RWPE2 (cell line): ENCODE data around the gene DZIP1.

Experiments used
- ATAC-seq: fragments of 200-7000 bp; cut with Tn5 transposase; 3 replicates; pipeline ENCODE4 v1.9.1; 2021; ENCODE audit warnings: low read depth
- DNase-seq: peaks from one replicate; pipeline ENCODE4 v3.0.0-alpha.2; 2020; ENCODE audit warnings: low spot score
- H3K27ac ChIP-seq: fragments of 450-650 bp; 2 replicates; pipeline ENCODE4 v1.5.1; 2017; ENCODE audit warnings: mild to moderate bottlenecking; ENCODE audit not compliant: poor library complexity, severe bottlenecking
- H3K27me3 ChIP-seq: fragments of 250-450 bp; sonication (Bioruptor Pico); 2 replicates; pipeline ENCODE4 v1.5.1; 2021; ENCODE audit warnings: mild to moderate bottlenecking, moderate library complexity; ENCODE audit not compliant: insufficient read depth, poor library complexity, severe bottlenecking
- H3K36me3 ChIP-seq: fragments of 250-450 bp; sonication (Bioruptor Pico); 2 replicates; pipeline ENCODE4 v1.5.1; 2020; ENCODE audit warnings: low read depth, mild to moderate bottlenecking, moderate library complexity
- H3K4me1 ChIP-seq: fragments of 250-450 bp; sonication (Bioruptor Pico); 2 replicates; pipeline ENCODE4 v1.5.1; 2021; ENCODE audit warnings: mild to moderate bottlenecking, moderate library complexity; ENCODE audit not compliant: insufficient read depth, poor library complexity, severe bottlenecking
- H3K4me3 ChIP-seq: fragments of 250-450 bp; sonication (Bioruptor Pico); 2 replicates; pipeline ENCODE4 v1.5.1; 2021; ENCODE audit warnings: mild to moderate bottlenecking, moderate library complexity; ENCODE audit not compliant: severe bottlenecking
- H3K9me3 ChIP-seq: fragments of 250-450 bp; sonication (Bioruptor Pico); 2 replicates; pipeline ENCODE4 v1.5.1; 2021; ENCODE audit warnings: mild to moderate bottlenecking, moderate library complexity; ENCODE audit not compliant: severe bottlenecking
- TF ChIP-seq, protein P1 (sequence below): fragments of 450-650 bp; IDR thresholded peaks from one replicate; pipeline ENCODE4 v1.5.1; 2017; ENCODE audit warnings: mild to moderate bottlenecking, moderate library complexity; ENCODE audit not compliant: poor library complexity, severe bottlenecking

The DZIP1 gene

DNA sequence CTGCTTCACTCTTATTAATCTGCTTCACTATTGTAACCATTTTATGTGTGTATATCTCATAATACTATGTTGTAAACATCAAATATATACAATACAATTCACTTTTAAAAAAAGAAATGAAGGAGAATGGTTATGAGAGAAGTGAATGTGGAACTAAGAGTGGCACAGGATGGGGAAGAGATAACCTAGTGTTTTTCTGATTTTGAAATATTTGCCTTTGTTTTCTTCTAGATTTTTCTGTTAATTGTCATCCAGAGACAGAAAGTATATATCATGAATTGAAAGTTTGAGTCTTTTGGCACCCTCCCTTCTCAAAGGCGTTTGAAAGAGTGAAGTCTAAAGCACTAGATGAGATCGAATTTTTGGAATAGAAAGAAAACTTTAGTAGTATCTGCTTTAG is 35.2 kb upstream of the DZIP1 start:
- Histone ChIP-seq H3K4me1 (peaks cover 2% of the 10 kb centered on the region), H3K9me3 (no peaks in the 10 kb centered on the region), H3K4me3 (no peak overlapping the region), H3K36me3 (peaks cover 20% of the 10 kb centered on the region), H3K27me3 (no peaks in the 10 kb centered on the region), H3K27ac (no peak overlapping the region)
- DNase-seq: no peak
- ATAC-seq: no peak
- TF ChIP-seq, protein P1, sequence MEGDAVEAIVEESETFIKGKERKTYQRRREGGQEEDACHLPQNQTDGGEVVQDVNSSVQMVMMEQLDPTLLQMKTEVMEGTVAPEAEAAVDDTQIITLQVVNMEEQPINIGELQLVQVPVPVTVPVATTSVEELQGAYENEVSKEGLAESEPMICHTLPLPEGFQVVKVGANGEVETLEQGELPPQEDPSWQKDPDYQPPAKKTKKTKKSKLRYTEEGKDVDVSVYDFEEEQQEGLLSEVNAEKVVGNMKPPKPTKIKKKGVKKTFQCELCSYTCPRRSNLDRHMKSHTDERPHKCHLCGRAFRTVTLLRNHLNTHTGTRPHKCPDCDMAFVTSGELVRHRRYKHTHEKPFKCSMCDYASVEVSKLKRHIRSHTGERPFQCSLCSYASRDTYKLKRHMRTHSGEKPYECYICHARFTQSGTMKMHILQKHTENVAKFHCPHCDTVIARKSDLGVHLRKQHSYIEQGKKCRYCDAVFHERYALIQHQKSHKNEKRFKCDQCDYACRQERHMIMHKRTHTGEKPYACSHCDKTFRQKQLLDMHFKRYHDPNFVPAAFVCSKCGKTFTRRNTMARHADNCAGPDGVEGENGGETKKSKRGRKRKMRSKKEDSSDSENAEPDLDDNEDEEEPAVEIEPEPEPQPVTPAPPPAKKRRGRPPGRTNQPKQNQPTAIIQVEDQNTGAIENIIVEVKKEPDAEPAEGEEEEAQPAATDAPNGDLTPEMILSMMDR: no peak

DNA sequence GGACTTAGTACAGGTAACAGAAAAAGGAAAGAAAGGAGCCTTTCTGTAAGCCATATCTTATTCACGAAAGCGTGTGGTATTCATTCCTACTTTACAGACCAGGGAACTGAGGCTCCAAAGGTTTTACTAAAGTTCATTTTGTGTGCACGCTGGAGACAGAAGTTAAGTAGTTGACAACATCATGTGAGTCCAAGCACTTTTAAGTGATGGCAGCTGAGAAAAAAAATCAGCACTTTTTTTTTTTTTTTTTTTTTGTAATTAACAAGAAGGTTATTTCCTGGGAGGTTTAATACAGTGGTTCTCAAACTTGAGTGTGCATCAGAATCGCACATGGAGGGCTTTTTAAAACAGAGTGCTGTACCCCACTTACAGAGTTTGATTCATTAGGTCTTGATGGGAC is 34.5 kb upstream of the DZIP1 start:
- ATAC-seq: no peak
- H3K27ac ChIP-seq: no peak overlapping the region

DNA sequence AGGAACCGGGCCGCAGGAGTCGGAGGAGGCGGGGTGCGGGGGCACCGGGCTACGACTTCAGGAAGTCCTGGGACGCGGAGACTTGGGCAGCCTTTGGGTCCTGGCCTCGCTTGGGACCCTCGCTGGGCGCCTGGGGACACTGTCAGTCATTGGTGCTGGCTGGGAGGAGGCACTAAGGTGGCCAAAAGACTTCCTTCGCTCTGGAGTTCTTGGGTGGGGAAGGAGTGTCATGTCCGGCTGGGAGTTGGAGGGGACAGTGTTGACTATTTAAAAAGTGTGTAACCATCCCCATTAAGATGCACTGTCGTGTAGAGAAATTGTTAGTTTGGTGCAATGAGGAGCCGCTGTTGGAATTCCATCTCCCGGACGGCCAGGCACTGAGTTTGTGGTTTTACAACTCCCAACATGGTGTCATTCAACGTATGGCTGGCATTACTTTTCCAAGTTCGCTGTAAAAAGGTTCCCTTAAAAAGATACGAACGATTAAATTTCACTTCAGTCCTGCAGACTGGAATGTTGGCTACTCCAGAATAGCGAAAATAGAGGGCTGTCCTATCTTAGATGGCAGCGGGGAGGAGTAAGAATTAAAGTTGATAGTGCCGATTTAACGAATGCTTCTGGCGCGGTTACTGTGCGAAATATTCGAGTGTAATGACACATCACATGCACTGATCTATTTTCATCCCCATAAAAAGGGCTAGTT is 33.2 kb upstream of the DZIP1 start:
- Histone ChIP-seq H3K4me3 (peak overlapping the region; percentile 75), H3K9me3 (no peaks in the 10 kb centered on the region), H3K4me1 (peaks cover 6% of the 10 kb centered on the region), H3K36me3 (peaks cover 20% of the 10 kb centered on the region), H3K27me3 (no peaks in the 10 kb centered on the region), H3K27ac (peak overlapping the region; percentile 76)
- ATAC-seq (no peak; the same call in 2 of the 3 replicates), DNase-seq (no peak)
- TF ChIP-seq, protein P1: no peak

More for the DNA sequence above, 34.5 kb upstream of the DZIP1 start:
- DNase-seq: no peak
- H3K9me3 ChIP-seq: no peaks in the 10 kb centered on the region
- H3K36me3 ChIP-seq: peaks cover 20% of the 10 kb centered on the region
- H3K4me3 ChIP-seq: peak overlapping the region; percentile 75
- peaks cover 6% of the 10 kb centered on the region for H3K4me1 ChIP-seq
- H3K27me3 ChIP-seq: no peaks in the 10 kb centered on the region
- TF ChIP-seq, protein P1: no peak

DNA sequence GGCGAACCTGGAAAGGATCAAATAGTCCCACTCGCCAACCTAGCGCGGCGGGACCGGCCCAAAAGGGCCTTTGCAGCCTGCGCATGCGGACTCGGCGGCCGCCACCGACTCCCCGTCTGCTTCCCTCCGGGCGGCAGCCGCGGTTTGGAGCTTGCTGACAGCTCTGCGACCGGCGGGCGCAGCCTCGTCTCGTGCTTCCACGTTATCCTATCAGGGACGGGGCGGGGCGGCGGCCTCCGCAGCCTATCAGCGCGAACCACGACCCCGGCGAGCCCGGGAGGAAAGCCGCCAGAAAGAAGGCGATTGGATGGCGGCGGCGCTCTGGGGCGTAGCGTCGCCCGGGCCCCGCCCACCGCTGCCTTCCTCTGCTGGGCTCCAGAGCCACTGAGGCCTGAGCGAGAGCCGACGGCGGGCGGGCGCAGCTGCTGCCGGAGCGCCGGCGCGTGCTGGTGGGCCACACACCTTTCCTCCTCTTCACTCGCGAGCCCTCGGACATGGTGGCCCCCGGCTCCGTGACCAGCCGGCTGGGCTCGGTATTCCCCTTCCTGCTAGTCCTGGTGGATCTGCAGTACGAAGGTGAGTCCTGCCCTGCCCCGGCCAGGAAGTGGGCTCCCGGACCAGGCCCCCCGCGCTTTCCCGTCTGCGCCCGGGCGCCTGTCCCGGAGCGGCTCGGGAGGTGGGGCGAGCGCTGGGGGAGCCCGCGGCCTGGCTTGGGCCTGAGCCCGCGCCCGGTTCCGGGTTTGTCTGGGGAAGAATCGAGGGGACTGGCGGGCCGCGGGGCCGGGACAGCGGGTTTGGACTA is 32.5 kb upstream of the DZIP1 start, which contains the start of gene DNAJC3:
Gene DNAJC3, plus strand, starts transcription at position 378 of the 802 bp plus-strand sequence. Its CDS starts 117 bp downstream, at position 495.
- H3K27ac ChIP-seq: peak within 1 kb of the TSS; percentile 76
- no peaks in the 10 kb centered on the region for H3K9me3 ChIP-seq
- H3K36me3 ChIP-seq: peaks cover 23% of the 10 kb centered on the region
- peak within 1 kb of the TSS; percentile 75 for H3K4me3 ChIP-seq
- peak; percentile 91 for ATAC-seq
- no peaks in the 10 kb centered on the region for H3K27me3 ChIP-seq
- peak; percentile 98 for DNase-seq
- H3K4me1 ChIP-seq: peaks cover 6% of the 10 kb centered on the region
- TF ChIP-seq, protein P1: no peak
